ENCODE results near the gene GPC6.

GPC6 gene

DNA sequence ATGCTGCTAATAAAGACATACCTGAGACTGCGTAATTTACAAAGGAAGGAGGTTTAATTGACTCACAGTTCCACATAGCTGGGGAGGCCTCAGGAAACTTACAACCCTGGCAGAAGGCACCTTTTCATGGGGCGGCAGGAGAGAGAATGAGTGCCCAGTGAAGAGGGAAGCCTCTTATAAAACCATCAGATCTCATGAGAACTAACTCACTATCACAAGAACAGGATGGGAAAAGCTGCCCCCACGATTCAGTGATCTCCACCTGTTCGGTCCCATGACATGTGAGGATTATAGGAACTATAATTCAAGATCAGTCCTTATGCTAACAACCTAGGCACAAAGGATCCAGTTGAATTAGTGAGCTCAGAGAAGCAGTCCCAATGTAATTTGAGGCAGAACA is 59.4 kb downstream of the GPC6 start:
- H3K27me3 ChIP-seq (replicated peaks): no peaks in the 10 kb centered on the region
- in situ Hi-C loops (cut with HindIII; ENCODE audit: low pct_ligation_motif_present, low sequenced_read_pairs): no loop called here
- no peak overlapping the region for H3K4me3 ChIP-seq (ENCODE audit: low read depth, low read length)
- TF ChIP-seq, protein P1, sequence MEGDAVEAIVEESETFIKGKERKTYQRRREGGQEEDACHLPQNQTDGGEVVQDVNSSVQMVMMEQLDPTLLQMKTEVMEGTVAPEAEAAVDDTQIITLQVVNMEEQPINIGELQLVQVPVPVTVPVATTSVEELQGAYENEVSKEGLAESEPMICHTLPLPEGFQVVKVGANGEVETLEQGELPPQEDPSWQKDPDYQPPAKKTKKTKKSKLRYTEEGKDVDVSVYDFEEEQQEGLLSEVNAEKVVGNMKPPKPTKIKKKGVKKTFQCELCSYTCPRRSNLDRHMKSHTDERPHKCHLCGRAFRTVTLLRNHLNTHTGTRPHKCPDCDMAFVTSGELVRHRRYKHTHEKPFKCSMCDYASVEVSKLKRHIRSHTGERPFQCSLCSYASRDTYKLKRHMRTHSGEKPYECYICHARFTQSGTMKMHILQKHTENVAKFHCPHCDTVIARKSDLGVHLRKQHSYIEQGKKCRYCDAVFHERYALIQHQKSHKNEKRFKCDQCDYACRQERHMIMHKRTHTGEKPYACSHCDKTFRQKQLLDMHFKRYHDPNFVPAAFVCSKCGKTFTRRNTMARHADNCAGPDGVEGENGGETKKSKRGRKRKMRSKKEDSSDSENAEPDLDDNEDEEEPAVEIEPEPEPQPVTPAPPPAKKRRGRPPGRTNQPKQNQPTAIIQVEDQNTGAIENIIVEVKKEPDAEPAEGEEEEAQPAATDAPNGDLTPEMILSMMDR (IDR thresholded peaks at IDR 0.05; ENCODE audit: low read depth, low read length, missing control alignments): no peak
- no peak for DNase-seq
- H3K27ac ChIP-seq: no peak overlapping the region
- no peaks in the 10 kb centered on the region for H3K36me3 ChIP-seq (replicated peaks)

DNA sequence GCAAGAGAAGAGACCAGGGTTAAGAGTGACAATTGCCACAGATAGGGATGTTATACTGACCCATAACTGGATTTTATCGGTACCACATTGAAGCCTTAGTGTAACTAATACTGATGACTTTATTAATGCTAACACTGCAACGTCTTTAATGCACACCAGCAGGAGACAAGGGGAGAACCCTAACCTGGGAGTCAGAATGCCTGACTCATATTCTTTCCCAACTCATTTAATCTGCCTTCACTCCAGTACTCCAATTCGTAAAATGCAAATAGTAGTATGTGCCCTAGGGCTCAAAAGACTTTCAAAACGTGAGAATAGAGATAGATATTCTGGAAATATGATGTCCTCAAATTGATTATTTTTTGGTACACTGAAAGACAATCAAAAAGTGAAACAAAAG is 62.4 kb downstream of the GPC6 start:
- TF ChIP-seq, protein P1 (IDR thresholded peaks at IDR 0.05; ENCODE audit: low read depth, low read length, missing control alignments): no peak
- no peak overlapping the region for H3K27ac ChIP-seq
- DNase-seq: no peak
- H3K27me3 ChIP-seq (replicated peaks): no peaks in the 10 kb centered on the region
- H3K4me3 ChIP-seq (ENCODE audit: low read depth, low read length): no peak overlapping the region
- H3K36me3 ChIP-seq (replicated peaks): no peaks in the 10 kb centered on the region
- in situ Hi-C loops (cut with HindIII; ENCODE audit: low pct_ligation_motif_present, low sequenced_read_pairs): no loop called here

DNA sequence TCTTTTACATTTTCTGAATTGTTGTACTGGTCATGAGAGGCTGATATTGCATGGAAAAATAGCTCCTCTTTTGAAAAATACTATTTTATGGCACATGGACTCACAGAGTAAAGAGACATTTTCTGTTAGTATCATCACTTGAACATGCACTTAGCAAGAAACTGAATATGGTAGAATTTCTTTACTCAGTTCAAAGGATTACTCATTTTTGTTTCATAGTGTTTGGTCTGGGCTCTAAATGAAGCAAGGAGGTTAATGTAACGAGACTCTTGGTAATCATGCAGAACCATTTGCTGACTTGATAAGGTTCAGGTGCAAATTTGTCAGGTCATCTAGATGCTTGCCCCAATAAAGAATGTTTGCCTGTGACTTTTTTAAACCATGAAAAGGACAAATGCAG is 63.2 kb downstream of the GPC6 start:
- Histone ChIP-seq H3K27ac (no peak overlapping the region), H3K36me3 (replicated peaks) (no peaks in the 10 kb centered on the region), H3K4me3 (ENCODE audit: low read depth, low read length) (no peak overlapping the region), H3K27me3 (replicated peaks) (no peaks in the 10 kb centered on the region)
- TF ChIP-seq, protein P1 (IDR thresholded peaks at IDR 0.05; ENCODE audit: low read depth, low read length, missing control alignments): no peak
- no peak for DNase-seq
- in situ Hi-C loops (cut with HindIII; ENCODE audit: low pct_ligation_motif_present, low sequenced_read_pairs): no loop called here

DNA sequence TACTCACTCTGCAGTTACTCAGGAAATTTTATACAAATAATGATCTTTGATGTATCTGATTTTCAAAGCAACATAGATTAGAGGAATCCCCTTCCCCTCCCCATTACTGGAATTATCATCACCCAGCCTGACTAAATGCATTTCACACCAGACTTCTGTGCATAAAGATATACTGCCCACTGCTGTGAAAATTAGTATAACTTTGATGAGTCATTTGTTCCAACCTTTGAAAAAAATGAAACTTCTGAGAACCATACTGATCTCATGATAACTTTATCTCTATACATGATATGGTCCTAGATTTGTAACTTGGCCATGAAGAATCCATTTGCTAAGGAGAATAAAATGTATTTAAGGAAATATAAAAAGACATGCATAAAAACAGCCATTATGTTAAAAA is 63.9 kb downstream of the GPC6 start:
- Histone ChIP-seq H3K4me3 (ENCODE audit: low read depth, low read length) (no peak overlapping the region), H3K27me3 (replicated peaks) (no peaks in the 10 kb centered on the region), H3K36me3 (replicated peaks) (no peaks in the 10 kb centered on the region), H3K27ac (no peak overlapping the region)
- no peak for DNase-seq
- TF ChIP-seq, protein P1 (IDR thresholded peaks at IDR 0.05; ENCODE audit: low read depth, low read length, missing control alignments): no peak
- in situ Hi-C loops (cut with HindIII; ENCODE audit: low pct_ligation_motif_present, low sequenced_read_pairs): no loop called here

DNA sequence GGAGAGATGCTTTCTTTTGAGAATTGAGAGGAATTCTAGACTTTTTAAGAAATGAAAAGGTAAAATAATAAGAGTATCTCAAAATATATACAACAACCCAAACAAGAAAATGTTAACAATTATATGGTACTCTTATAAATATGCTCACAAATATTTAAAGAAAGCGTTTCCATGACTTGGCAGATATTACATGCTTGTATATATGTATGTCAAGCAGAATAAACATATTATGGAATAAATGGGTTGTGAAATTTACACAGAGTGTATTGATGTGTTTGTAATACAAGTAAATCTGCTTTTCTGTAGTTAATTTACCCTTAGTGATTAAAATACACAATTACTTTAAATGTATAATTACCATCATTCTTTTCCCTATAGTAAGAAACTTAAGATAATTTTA is 65.8 kb downstream of the GPC6 start:
- in situ Hi-C loops (cut with HindIII; ENCODE audit: low pct_ligation_motif_present, low sequenced_read_pairs): no loop called here

DNA sequence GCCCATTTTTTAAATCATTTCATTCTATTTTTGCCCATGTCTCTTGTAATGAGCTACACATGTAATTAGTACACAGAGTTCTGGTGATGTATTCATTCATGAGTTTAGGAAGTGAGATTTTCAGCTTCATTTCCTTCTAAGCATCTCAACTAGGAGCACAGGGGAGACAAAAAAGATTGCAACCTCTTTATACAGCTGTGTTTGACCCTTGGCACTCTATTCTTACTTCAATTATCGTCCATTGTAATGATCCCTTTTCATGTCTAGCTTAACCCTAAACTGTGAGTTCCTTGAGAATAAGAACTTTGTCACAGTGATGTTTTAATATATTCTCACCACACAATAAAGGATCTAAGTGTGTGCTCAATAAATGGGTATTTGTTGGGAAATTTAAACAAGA is 67.1 kb downstream of the GPC6 start:
- Histone ChIP-seq H3K4me3 (ENCODE audit: low read depth, low read length) (no peak overlapping the region), H3K36me3 (replicated peaks) (no peaks in the 10 kb centered on the region), H3K27me3 (replicated peaks) (no peaks in the 10 kb centered on the region), H3K27ac (no peak overlapping the region)
- in situ Hi-C loops (cut with HindIII; ENCODE audit: low pct_ligation_motif_present, low sequenced_read_pairs): no loop called here
- DNase-seq: no peak
- TF ChIP-seq, protein P1 (IDR thresholded peaks at IDR 0.05; ENCODE audit: low read depth, low read length, missing control alignments): no peak

More for the DNA sequence above, 65.8 kb downstream of the GPC6 start:
- Histone ChIP-seq H3K27me3 (replicated peaks) (no peaks in the 10 kb centered on the region), H3K36me3 (replicated peaks) (no peaks in the 10 kb centered on the region), H3K4me3 (ENCODE audit: low read depth, low read length) (no peak overlapping the region), H3K27ac (no peak overlapping the region)
- TF ChIP-seq, protein P1 (IDR thresholded peaks at IDR 0.05; ENCODE audit: low read depth, low read length, missing control alignments): no peak
- no peak for DNase-seq

Data from brain microvascular endothelial cell (primary cell).